Gastrocnemius medialis (tissue), 4 donors: Measurements from ENCODE around the gene TLE5.

Source experiments
- CTCF ChIP-seq, 5 experiments: fragments of 450-650 bp in 3 of 5; fragments of 200-600 bp in 2 of 5; sonication (generic) in 2 of 5; IDR thresholded peaks in 4 of 5; conservative IDR thresholded peaks in 1 of 5; 1 replicate in 4 of 5; 2 replicates in 1 of 5; pipeline ENCODE4 v1.5.1; 2016 to 2019; ENCODE audit warnings: antibody characterized with exemption in 5 of 5, mild to moderate bottlenecking in 3 of 5, moderate library complexity in 3 of 5
- POLR2A ChIP-seq, 2 donors: fragments of 450-650 bp; IDR thresholded peaks; one replicate each; pipeline ENCODE4 v1.6.1; 2017; ENCODE audit warnings: antibody characterized with exemption in 2 of 2, mild to moderate bottlenecking in 2 of 2, moderate library complexity in 2 of 2

GRCh38 chr19:3084943-3085342, 22.6 kb upstream of the TLE5 start:
- TF ChIP-seq POLR2A (IDR thresholded peaks at IDR 0.05) (no peak), CTCF (IDR thresholded peaks at IDR 0.05 in 4 of 5, conservative IDR thresholded peaks at IDR 0.05 in 1 of 5) (no peak)
